ENCODE data around the gene PPFIA4. TPM values are rescaled to one million over a fixed set of nuclear protein-coding genes. Genes with fewer than 3 reads are reported as not detected.

The PPFIA4 gene
- total and polyA plus RNA-seq, 2 donors (not counting 3 experiments of a cell fraction or from before 2014, with no cell fraction given) = 0.17 to 0.22 TPM

- H3K79me2 ChIP-seq (ENCODE audit: control insufficient read depth, insufficient read depth, low read length) = no peaks in the 10 kb centered on the region
- CTCF ChIA-PET = interaction anchor here (1.3 to 4.1 kb wide), 4 partner anchors 11 to 298 kb away, joined by 3 to 35 read pairs (median 16); no protein-coding TSS in a partner anchor
Observed at GRCh38 chr1:203028784-203029553, 2.7 kb downstream of the PPFIA4 start.

More at GRCh38 chr1:203028784-203029553, 2.7 kb downstream of the PPFIA4 start:
- Histone ChIP-seq H3K9ac (replicated peaks; ENCODE audit: extremely low read depth, insufficient read depth, low read length) (no peak overlapping the region), H3K9me3 (replicated peaks; ENCODE audit: control insufficient read depth, insufficient read depth, low read length) (no peaks in the 10 kb centered on the region), H4K20me1 (replicated peaks; ENCODE audit: control insufficient read depth, extremely low read depth, insufficient read depth, low read length) (no peaks in the 10 kb centered on the region), H3K4me1 (ENCODE audit: control insufficient read depth, extremely low read depth, insufficient read depth, low read length) (peaks cover 6% of the 10 kb centered on the region), H3K4me2 (ENCODE audit: insufficient read depth, low read length) (no peak overlapping the region), H2AFZ (ENCODE audit: low read depth, low read length) (no peak overlapping the region), H3K36me3 (ENCODE audit: control insufficient read depth in 2 of 2, extremely low read depth in 1 of 2, insufficient read depth in 2 of 2, low read length in 2 of 2) (peaks cover 0 to 5% of the 10 kb centered on the region in 2 experiments), H3K4me3 (replicated peaks in 1 of 3; ENCODE audit: insufficient read depth in 1 of 3, low read depth in 1 of 3, low read length in 3 of 3) (no peak overlapping the region), H3K27me3 (ENCODE audit: control insufficient read depth in 2 of 2, insufficient read depth in 2 of 2, low read length in 2 of 2) (peaks cover 19 to 26% of the 10 kb centered on the region in 2 experiments), H3K9me1 (replicated peaks; ENCODE audit: control insufficient read depth, extremely low read depth, insufficient read depth, low read length) (no peaks in the 10 kb centered on the region), H3K27ac (ENCODE audit: insufficient read depth, low read depth, low read length) (no peak overlapping the region)
- no peak for TF ChIP-seq FOS (IDR thresholded peaks at IDR 0.05; ENCODE audit: borderline replicate concordance, insufficient read depth, low read length)
- no peak for TF ChIP-seq MYC (IDR thresholded peaks at IDR 0.05; ENCODE audit: low read depth, low read length)
- TF ChIP-seq MAX (IDR thresholded peaks at IDR 0.05; ENCODE audit: insufficient read depth, insufficient read length) = no peak
- no peak for TF ChIP-seq POLR2AphosphoS5 (IDR thresholded peaks at IDR 0.05; ENCODE audit: insufficient read depth, low read depth, low read length)
- TF ChIP-seq CTCF (IDR thresholded peaks at IDR 0.05; ENCODE audit: extremely low read depth in 1 of 2, insufficient read depth in 1 of 2, low read depth in 1 of 2, low read length in 2 of 2) = no peak
- no peak for TF ChIP-seq POLR2A (IDR thresholded peaks at IDR 0.05; ENCODE audit: low read depth, low read length)
- TF ChIP-seq GATA2 (IDR thresholded peaks at IDR 0.05; ENCODE audit: insufficient read depth, insufficient read length, low read depth, low read length) = no peak
- dilution Hi-C loops (cut with MboI; ENCODE audit: extremely low pct_ligation_motif_present, low sequenced_read_pairs) = no loop called here
- no peak for FAIRE-seq
- BruUV-seq (replicated peaks) = no TSS peak
- intact Hi-C loops (cut with micrococcal nuclease) = no loop called here
- no peak for DNase-seq (ENCODE audit: low read depth, low spot score)
- POLR2A ChIA-PET = no interaction called here

All from endothelial cell of umbilical vein (primary cell).